Measurements from ENCODE around the gene BOLA3.
"Not testable (repeated sequence)": the region's sequence is repeated elsewhere in the genome, so short reads cannot be mapped to it uniquely, and the experiment has no call there.

BOLA3 gene

GRCh38 chr2:74147727-74148456 lies at the start of gene BOLA3:
Gene BOLA3, minus strand, starts transcription at chr2:74147912. Its CDS starts 38 bp downstream, at chr2:74147874.
- DNase-seq = peak; percentile 96

- DNase-seq = no peak
Observed at GRCh38 chr2:74197049-74197448, 49.3 kb upstream of the BOLA3 start.

- no peak for DNase-seq
Observed at GRCh38 chr2:74194799-74195198, 47.1 kb upstream of the BOLA3 start.

GRCh38 chr2:74191596-74192380 lies 44.1 kb upstream of the BOLA3 start:
- DNase-seq = no peak

- DNase-seq = no peak
Observed at GRCh38 chr2:74188696-74189095, 41.0 kb upstream of the BOLA3 start.

GRCh38 chr2:74188018-74188601 lies 40.4 kb upstream of the BOLA3 start:
- no peak for DNase-seq

GRCh38 chr2:74186706-74187105 lies 39.0 kb upstream of the BOLA3 start:
- not testable (repeated sequence) for DNase-seq

GRCh38 chr2:74186038-74186437 lies 38.3 kb upstream of the BOLA3 start:
- DNase-seq = no peak

- no peak for DNase-seq
Observed at GRCh38 chr2:74183878-74184277, 36.2 kb upstream of the BOLA3 start.

GRCh38 chr2:74181739-74182138 lies 34.0 kb upstream of the BOLA3 start:
- peak; percentile 99 for DNase-seq

GRCh38 chr2:74179063-74179865 lies 31.6 kb upstream of the BOLA3 start:
- no peak for DNase-seq

- peak; percentile 100 for DNase-seq
Observed at GRCh38 chr2:74178211-74179062, 30.7 kb upstream of the BOLA3 start, which contains the start of gene MOB1A. Gene MOB1A, minus strand, starts transcription at chr2:74178879. Its CDS starts 205 bp downstream, at chr2:74178674.

- DNase-seq = no peak
Observed at GRCh38 chr2:74177696-74178095, 30.0 kb upstream of the BOLA3 start.

GRCh38 chr2:74174909-74175308 lies 27.2 kb upstream of the BOLA3 start:
- no peak for DNase-seq

- DNase-seq = no peak
Observed at GRCh38 chr2:74168739-74169138, 21.0 kb upstream of the BOLA3 start.

- no peak for DNase-seq
Observed at GRCh38 chr2:74164761-74165160, 17.0 kb upstream of the BOLA3 start.

GRCh38 chr2:74162951-74163350 lies 15.2 kb upstream of the BOLA3 start:
- DNase-seq = no peak

- DNase-seq = no peak
Observed at GRCh38 chr2:74155830-74156229, 8.1 kb upstream of the BOLA3 start.

GRCh38 chr2:74152954-74153353 lies 5.2 kb upstream of the BOLA3 start:
- DNase-seq = no peak

- DNase-seq = no peak
Observed at GRCh38 chr2:74149570-74150319, 2.0 kb upstream of the BOLA3 start.

- DNase-seq = peak; percentile 61
Observed at GRCh38 chr2:74149247-74149525, 1.5 kb upstream of the BOLA3 start.
